HL-60 (cell line): ENCODE data around the gene DNAJB6.

Experiments used
- DNase-seq, 2 experiments: peaks; one replicate each; pipeline ENCODE4 v3.0.0-alpha.2; 2010 to 2020; ENCODE audit warnings: low read depth in 1 of 2, low spot score in 1 of 2
- H3K27ac ChIP-seq: fragments of 250-450 bp; sonication (Bioruptor Pico); replicated peaks from 2 replicates; pipeline ENCODE4 v1.5.1; 2020; ENCODE audit warnings: mild to moderate bottlenecking, moderate library complexity
- H3K27me3 ChIP-seq: fragments of 250-450 bp; sonication (Bioruptor Pico); 2 replicates; pipeline ENCODE4 v1.5.1; 2021; ENCODE audit warnings: mild to moderate bottlenecking, moderate library complexity; ENCODE audit not compliant: insufficient read depth, poor library complexity, severe bottlenecking
- H3K4me3 ChIP-seq: replicated peaks from 2 replicates; pipeline ENCODE4 v1.5.1; 2011; ENCODE audit warnings: mild to moderate bottlenecking, control low read depth, low read length; ENCODE audit not compliant: insufficient read depth
- CTCF ChIP-seq: IDR thresholded peaks from one replicate; pipeline ENCODE4 v1.5.1; 2011; ENCODE audit warnings: low read length, control low read depth, inconsistent platforms; ENCODE audit not compliant: insufficient read depth
- GABPA ChIP-seq: IDR thresholded peaks from 2 replicates; pipeline ENCODE4 v1.6.1; 2012; ENCODE audit warnings: low read depth
- POLR2AphosphoS5 ChIP-seq: IDR thresholded peaks from 2 replicates; pipeline ENCODE4 v1.6.1; 2012; ENCODE audit warnings: low read depth
- SPI1 ChIP-seq: IDR thresholded peaks from 2 replicates; pipeline ENCODE4 v1.6.1; 2012; ENCODE audit warnings: low read depth, mild to moderate bottlenecking, borderline replicate concordance
- TF ChIP-seq, protein P1 (sequence below): IDR thresholded peaks from 2 replicates; pipeline ENCODE4 v1.6.1; 2012; ENCODE audit warnings: low read depth; ENCODE audit not compliant: insufficient replicate concordance

The DNAJB6 gene

DNA sequence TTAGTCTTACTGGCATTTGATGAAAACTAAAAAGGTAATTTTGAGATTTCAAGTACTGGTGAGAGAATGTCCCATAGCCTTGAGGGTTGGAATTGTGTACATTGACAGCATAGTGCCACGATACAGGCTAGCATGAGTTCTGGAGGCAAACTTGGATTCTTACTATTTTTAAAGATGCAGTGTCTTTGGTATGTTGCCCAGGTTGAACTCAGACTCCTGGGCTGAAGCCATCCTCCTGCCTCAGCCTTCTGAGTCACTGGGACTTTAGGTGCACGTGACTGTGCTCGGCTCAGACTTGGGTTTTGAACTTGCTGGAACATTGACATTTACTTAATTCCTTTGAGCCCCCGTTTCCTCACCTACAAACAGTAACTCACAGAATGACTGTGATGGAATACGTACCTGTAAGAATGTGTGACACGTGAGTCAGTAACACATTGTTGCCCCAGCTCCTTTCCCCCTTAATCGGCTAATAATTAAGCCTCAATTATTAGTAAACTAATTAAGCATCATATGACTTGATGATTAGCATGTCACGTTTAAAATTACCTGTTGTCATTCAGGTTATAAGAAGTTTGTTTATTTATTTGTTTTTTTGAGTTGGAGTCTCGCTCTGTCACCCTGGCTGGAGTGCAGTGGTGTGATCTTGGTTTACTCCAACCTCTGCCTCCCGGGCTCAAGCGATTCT is 10.6 kb downstream of the DNAJB6 start:
- Histone ChIP-seq H3K4me3 (no peak overlapping the region), H3K27ac (no peak overlapping the region), H3K27me3 (no peaks in the 10 kb centered on the region)
- TF ChIP-seq GABPA (no peak), CTCF (no peak), SPI1 (no peak), POLR2AphosphoS5 (no peak)
- TF ChIP-seq, protein P1, sequence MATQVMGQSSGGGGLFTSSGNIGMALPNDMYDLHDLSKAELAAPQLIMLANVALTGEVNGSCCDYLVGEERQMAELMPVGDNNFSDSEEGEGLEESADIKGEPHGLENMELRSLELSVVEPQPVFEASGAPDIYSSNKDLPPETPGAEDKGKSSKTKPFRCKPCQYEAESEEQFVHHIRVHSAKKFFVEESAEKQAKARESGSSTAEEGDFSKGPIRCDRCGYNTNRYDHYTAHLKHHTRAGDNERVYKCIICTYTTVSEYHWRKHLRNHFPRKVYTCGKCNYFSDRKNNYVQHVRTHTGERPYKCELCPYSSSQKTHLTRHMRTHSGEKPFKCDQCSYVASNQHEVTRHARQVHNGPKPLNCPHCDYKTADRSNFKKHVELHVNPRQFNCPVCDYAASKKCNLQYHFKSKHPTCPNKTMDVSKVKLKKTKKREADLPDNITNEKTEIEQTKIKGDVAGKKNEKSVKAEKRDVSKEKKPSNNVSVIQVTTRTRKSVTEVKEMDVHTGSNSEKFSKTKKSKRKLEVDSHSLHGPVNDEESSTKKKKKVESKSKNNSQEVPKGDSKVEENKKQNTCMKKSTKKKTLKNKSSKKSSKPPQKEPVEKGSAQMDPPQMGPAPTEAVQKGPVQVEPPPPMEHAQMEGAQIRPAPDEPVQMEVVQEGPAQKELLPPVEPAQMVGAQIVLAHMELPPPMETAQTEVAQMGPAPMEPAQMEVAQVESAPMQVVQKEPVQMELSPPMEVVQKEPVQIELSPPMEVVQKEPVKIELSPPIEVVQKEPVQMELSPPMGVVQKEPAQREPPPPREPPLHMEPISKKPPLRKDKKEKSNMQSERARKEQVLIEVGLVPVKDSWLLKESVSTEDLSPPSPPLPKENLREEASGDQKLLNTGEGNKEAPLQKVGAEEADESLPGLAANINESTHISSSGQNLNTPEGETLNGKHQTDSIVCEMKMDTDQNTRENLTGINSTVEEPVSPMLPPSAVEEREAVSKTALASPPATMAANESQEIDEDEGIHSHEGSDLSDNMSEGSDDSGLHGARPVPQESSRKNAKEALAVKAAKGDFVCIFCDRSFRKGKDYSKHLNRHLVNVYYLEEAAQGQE, result no peak
- DNase-seq, result no peak

GRCh38 chr7:157348548-157348947 is 11.7 kb downstream of the DNAJB6 start:
- no peak for TF ChIP-seq CTCF
- Histone ChIP-seq H3K4me3 (no peak overlapping the region), H3K27ac (no peak overlapping the region), H3K27me3 (no peaks in the 10 kb centered on the region)
- no peak for DNase-seq

DNA sequence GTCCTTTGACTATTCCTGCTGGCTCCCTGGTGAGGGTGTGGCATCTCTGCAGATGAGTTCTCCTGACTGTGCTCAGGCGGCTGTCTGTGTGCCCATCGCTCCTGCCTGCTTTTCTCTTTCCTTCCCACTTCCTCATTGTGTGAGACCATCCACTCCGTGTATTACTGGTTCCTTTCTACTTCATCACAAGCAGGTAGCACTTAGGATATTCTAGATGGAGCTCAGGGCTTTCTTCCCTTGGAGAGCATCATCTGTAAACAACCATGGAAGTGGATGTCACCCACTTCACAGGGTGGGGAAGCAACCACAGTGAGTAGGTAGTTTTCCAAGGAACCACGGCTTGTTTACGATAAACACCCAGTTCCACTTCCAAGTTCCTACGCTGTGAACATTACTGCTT is 15.7 kb downstream of the DNAJB6 start:
- DNase-seq, result peak; percentile 24 to 59
- TF ChIP-seq, protein P1, result no peak
- TF ChIP-seq SPI1 (peak; percentile 94), POLR2AphosphoS5 (0 out of 2 replicates have a peak, but pooled peaks have one; percentile 20)
- Histone ChIP-seq H3K4me3 (no peak overlapping the region), H3K27me3 (no peaks in the 10 kb centered on the region), H3K27ac (peak overlapping the region; percentile 64)

GRCh38 chr7:157355784-157356511 is 19.1 kb downstream of the DNAJB6 start:
- no peak overlapping the region for H3K4me3 ChIP-seq
- DNase-seq, result no peak
- TF ChIP-seq POLR2AphosphoS5 (no peak), CTCF (no peak), SPI1 (no peak), GABPA (no peak)
- TF ChIP-seq, protein P1, result no peak
- H3K27me3 ChIP-seq, result no peaks in the 10 kb centered on the region
- H3K27ac ChIP-seq, result no peak overlapping the region
